Measurements from ENCODE around the gene RAET1E. TPM values are rescaled to one million over a fixed set of nuclear protein-coding genes. Genes with fewer than 3 reads are reported as not detected.

Gene RAET1E
- total and polyA plus RNA-seq, 9 of the 15 experiments (the other 6 are each of a cell fraction or from before 2014, with no cell fraction given): not detected

- no peak for TF ChIP-seq NKRF (IDR thresholded peaks at IDR 0.05; ENCODE audit: borderline replicate concordance)
- TF ChIP-seq NR2C2 (CRISPR knock-in tag; IDR thresholded peaks at IDR 0.05): no peak
- no peak for TF ChIP-seq NR2C2 (tag; IDR thresholded peaks at IDR 0.05)
- no peak for TF ChIP-seq CTCF (IDR thresholded peaks at IDR 0.05 in 2 of 3, conservative IDR thresholded peaks at IDR 0.05 in 1 of 3; ENCODE audit: insufficient read depth in 2 of 3, low read depth in 1 of 3, low read length in 3 of 3)
- TF ChIP-seq BACH1 (tag; IDR thresholded peaks at IDR 0.05): peak; percentile 97
- TF ChIP-seq CREB3 (tag; conservative IDR thresholded peaks at IDR 0.05; ENCODE audit: low read depth): no peak
- TF ChIP-seq FUS (optimal IDR thresholded peaks at IDR 0.05; ENCODE audit: low read depth, low read length): no peak
- TF ChIP-seq MNT (conservative IDR thresholded peaks at IDR 0.05): 0 out of 4 replicates have a peak, but pooled peaks of 1 of the 2 experiments have one; percentile 17
- TF ChIP-seq PTRF (tag; IDR thresholded peaks at IDR 0.05): no peak
- no peak; the same call in 1 of the 2 replicates for TF ChIP-seq STAT5A (IDR thresholded peaks at IDR 0.05; ENCODE audit: borderline replicate concordance, low read length)
- no peak for TF ChIP-seq TRIM25 (IDR thresholded peaks at IDR 0.05; ENCODE audit: borderline replicate concordance)
- no peak for TF ChIP-seq UBTF (IDR thresholded peaks at IDR 0.05; ENCODE audit: borderline replicate concordance in 1 of 2, low read depth in 2 of 2, low read length in 2 of 2)
- TF ChIP-seq CHCHD3 (CRISPR knock-in tag; IDR thresholded peaks at IDR 0.05): no peak
Measured at GRCh38 chr6:149867876-149868640, 29.9 kb downstream of the RAET1E start (continued).

Measured in K562 (cell line).